GM18868 (cell line): ENCODE results near the gene C12orf50.
A peak's percentile ranks its signal among the peaks of the same experiment; 100 is the strongest.
"Not testable (repeated sequence)": the region's sequence is repeated elsewhere in the genome, so short reads cannot be mapped to it uniquely, and the experiment has no call there.

Experiments used
- ATAC-seq: cut with Tn5 transposase; IDR thresholded peaks from one replicate; pipeline ENCODE4 v1.9.1; 2021; ENCODE audit warnings: mild to moderate bottlenecking, moderate library complexity; ENCODE audit not compliant: unreplicated experiment

The C12orf50 gene

GRCh38 chr12:88029093-88029665 lies at the start of gene C12orf50:
TSS of gene C12orf50 (minus strand) at chr12:88029401. CDS start at chr12:88026962, 2,439 bp downstream.
- no peak for ATAC-seq

GRCh38 chr12:88067301-88067700 lies 38.1 kb upstream of the C12orf50 start:
- ATAC-seq: no peak

GRCh38 chr12:88063375-88063774 lies 34.2 kb upstream of the C12orf50 start:
- ATAC-seq: peak; percentile 90

- ATAC-seq: peak; percentile 78
Measured at GRCh38 chr12:88062474-88062873, 33.3 kb upstream of the C12orf50 start.

- no peak for ATAC-seq
Measured at GRCh38 chr12:88058719-88059077, 29.5 kb upstream of the C12orf50 start.

- peak; percentile 49 for ATAC-seq
Measured at GRCh38 chr12:88057994-88058718, 29.0 kb upstream of the C12orf50 start.

GRCh38 chr12:88056571-88056970 lies 27.4 kb upstream of the C12orf50 start:
- ATAC-seq: no peak

- ATAC-seq: peak; percentile 78
Measured at GRCh38 chr12:88052686-88053085, 23.5 kb upstream of the C12orf50 start.

- no peak for ATAC-seq
Measured at GRCh38 chr12:88044035-88044434, 14.8 kb upstream of the C12orf50 start.

- no peak for ATAC-seq
Measured at GRCh38 chr12:88037770-88038169, 8.6 kb upstream of the C12orf50 start.

- ATAC-seq: no peak
Measured at GRCh38 chr12:88036353-88036965, 7.3 kb upstream of the C12orf50 start.

GRCh38 chr12:88035907-88036289 lies 6.7 kb upstream of the C12orf50 start:
- ATAC-seq: peak; percentile 15

GRCh38 chr12:88035271-88035906 lies 6.2 kb upstream of the C12orf50 start:
- ATAC-seq: peak; percentile 99

- ATAC-seq: not testable (repeated sequence)
Measured at GRCh38 chr12:88031161-88031560, 2.0 kb upstream of the C12orf50 start.

GRCh38 chr12:88026196-88026595 lies 3.0 kb downstream of the C12orf50 start:
- ATAC-seq: no peak

- no peak for ATAC-seq
Measured at GRCh38 chr12:88017964-88018363, 11.2 kb downstream of the C12orf50 start.

GRCh38 chr12:88015825-88016224 lies 13.4 kb downstream of the C12orf50 start:
- ATAC-seq: no peak

GRCh38 chr12:88011755-88012154 lies 17.4 kb downstream of the C12orf50 start:
- ATAC-seq: no peak

GRCh38 chr12:88006351-88006750 lies 22.9 kb downstream of the C12orf50 start:
- ATAC-seq: no peak

GRCh38 chr12:88001327-88001726 lies 27.9 kb downstream of the C12orf50 start:
- ATAC-seq: no peak

GRCh38 chr12:87995581-87996178 lies 33.5 kb downstream of the C12orf50 start:
- peak; percentile 95 for ATAC-seq
